ENCODE results near the gene CNTN5.

Gene CNTN5

GRCh38 chr11:99171330-99171729 lies 150.6 kb downstream of the CNTN5 start:
- no peak for DNase-seq

- DNase-seq = no peak
Observed at GRCh38 chr11:99176430-99176829, 155.7 kb downstream of the CNTN5 start.

GRCh38 chr11:99177446-99177845 lies 156.7 kb downstream of the CNTN5 start:
- no peak for DNase-seq

- no peak for DNase-seq
Observed at GRCh38 chr11:99184146-99184545, 163.4 kb downstream of the CNTN5 start.

GRCh38 chr11:99188221-99188620 lies 167.5 kb downstream of the CNTN5 start:
- no peak for DNase-seq

GRCh38 chr11:99192716-99193115 lies 172.0 kb downstream of the CNTN5 start:
- no peak for DNase-seq

GRCh38 chr11:99197477-99197876 lies 176.7 kb downstream of the CNTN5 start:
- no peak for DNase-seq

- no peak for DNase-seq
Observed at GRCh38 chr11:99198215-99198614, 177.5 kb downstream of the CNTN5 start.

GRCh38 chr11:99199341-99199740 lies 178.6 kb downstream of the CNTN5 start:
- no peak for DNase-seq

- no peak for DNase-seq
Observed at GRCh38 chr11:99200720-99201119, 180.0 kb downstream of the CNTN5 start.

- DNase-seq = no peak
Observed at GRCh38 chr11:99208813-99209212, 188.1 kb downstream of the CNTN5 start.

- DNase-seq = no peak
Observed at GRCh38 chr11:99229544-99229943, 208.8 kb downstream of the CNTN5 start.

GRCh38 chr11:99234534-99234933 lies 213.8 kb downstream of the CNTN5 start:
- DNase-seq = no peak

- DNase-seq = no peak
Observed at GRCh38 chr11:99238401-99238800, 217.7 kb downstream of the CNTN5 start.

- no peak for DNase-seq
Observed at GRCh38 chr11:99240192-99241030, 219.7 kb downstream of the CNTN5 start.

GRCh38 chr11:99241066-99241465 lies 220.3 kb downstream of the CNTN5 start:
- DNase-seq = no peak

GRCh38 chr11:99244613-99245012 lies 223.9 kb downstream of the CNTN5 start:
- DNase-seq = no peak

- no peak for DNase-seq
Observed at GRCh38 chr11:99246199-99246598, 225.4 kb downstream of the CNTN5 start.

GRCh38 chr11:99256614-99257013 lies 235.9 kb downstream of the CNTN5 start:
- DNase-seq = no peak

GRCh38 chr11:99257131-99257530 lies 236.4 kb downstream of the CNTN5 start:
- DNase-seq = no peak

- no peak for DNase-seq
Observed at GRCh38 chr11:99260696-99261095, 239.9 kb downstream of the CNTN5 start.

- DNase-seq = no peak
Observed at GRCh38 chr11:99268886-99269285, 248.1 kb downstream of the CNTN5 start.

GRCh38 chr11:99271527-99271926 lies 250.8 kb downstream of the CNTN5 start:
- no peak for DNase-seq

GRCh38 chr11:99275521-99275920 lies 254.8 kb downstream of the CNTN5 start:
- DNase-seq = no peak

GRCh38 chr11:99277281-99277680 lies 256.5 kb downstream of the CNTN5 start:
- no peak for DNase-seq

All from activated CD4-positive, alpha-beta T cell treated with anti-CD3 and anti-CD28 coated beads, Interleukin-2, amount 50 U/mL, for 4 hours (primary cell).